HCT116 (cell line): Measurements from ENCODE around the gene NCOR1. TPM values are rescaled to one million over a fixed set of nuclear protein-coding genes. Genes with fewer than 3 reads are reported as not detected.

Source experiments
- ATAC-seq: fragments of 200-7000 bp; cut with Tn5 transposase; 2 replicates; pipeline ENCODE4 v1.9.1; 2020; ENCODE audit warnings: mild to moderate bottlenecking, moderate library complexity
- BruUV-seq: library from RNA; stranded (reverse); fragments of 400-500 nt; replicated peaks from 2 replicates; lab custom pipeline; 2021; lab: Mats Ljungman, UMichigan
- CTCF ChIA-PET: fragments of 300-600 bp; sonication (Branson Sonifier 250); formaldehyde crosslinking; loops from one replicate; lab custom pipeline; 2021; ENCODE audit warnings: antibody characterized with exemption; lab: Charles Lee
- POLR2A ChIA-PET: fragments of 300-600, 350-600 bp; sonication (Branson Sonifier 250); formaldehyde crosslinking; loops from one replicate; lab custom pipeline; 2021; ENCODE audit warnings: antibody characterized with exemption; lab: Charles Lee
- RAD21 ChIA-PET, 2 experiments: fragments of 300-600 bp; sonication (Branson Sonifier 250); formaldehyde crosslinking; loops; one replicate each; lab custom pipeline; 2023; ENCODE audit warnings: low total read pairs in 2 of 2; ENCODE audit not compliant: uncharacterized antibody in 2 of 2, unreplicated experiment in 2 of 2, low non-redundant PET in 1 of 2; lab: Charles Lee
- DNase-seq: peaks from one replicate; pipeline ENCODE4 v3.0.0-alpha.2; 2010; ENCODE audit warnings: low read depth, low spot score
- H2AFZ ChIP-seq: fragments of 200-600 bp; shearing (Covaris generic), sonication (generic); 2 replicates; pipeline ENCODE4 v1.6.1; 2017; ENCODE audit warnings: low read depth, mixed run types, mixed read lengths, antibody characterized with exemption, low read length; ENCODE audit not compliant: poor library complexity, severe bottlenecking
- H3K27ac ChIP-seq: 2 replicates; pipeline ENCODE4 v1.5.1; 2012; ENCODE audit warnings: low read depth, low read length
- H3K27me3 ChIP-seq: fragments of 200-600 bp; sonication (generic); 2 replicates; pipeline ENCODE4 v1.6.1; 2016; ENCODE audit warnings: mixed run types, low read length, mixed read lengths; ENCODE audit not compliant: insufficient read depth
- H3K36me3 ChIP-seq, 2 experiments: fragments of 200-500 bp in 1 of 2; fragments of 200-600 bp in 1 of 2; sonication (Bioruptor generic) in 1 of 2; sonication (generic) in 1 of 2; 2 replicates each; pipeline versions ENCODE4 v1.5.1 to v1.6.1; 2014 to 2016; ENCODE audit warnings: low read length in 2 of 2, inconsistent platforms in 1 of 2, mixed read lengths in 1 of 2, mixed run types in 1 of 2; ENCODE audit not compliant: insufficient read depth in 2 of 2, control insufficient read depth in 1 of 2
- H3K4me1 ChIP-seq, 2 experiments: fragments of 200-600 bp in 1 of 2; sonication (generic) in 1 of 2; 2 replicates each; pipeline versions ENCODE4 v1.5.1 to v1.6.1; 2012 to 2017; ENCODE audit warnings: low read length in 2 of 2, inconsistent platforms in 1 of 2, mild to moderate bottlenecking in 1 of 2, mixed read lengths in 1 of 2, mixed run types in 1 of 2, moderate library complexity in 1 of 2; ENCODE audit not compliant: insufficient read depth in 2 of 2, control insufficient read depth in 1 of 2
- H3K4me2 ChIP-seq: fragments of 200-600 bp; sonication (generic); 2 replicates; pipeline ENCODE4 v1.6.1; 2017; ENCODE audit warnings: mixed run types, low read length, mixed read lengths
- H3K4me3 ChIP-seq, 2 experiments: fragments of 200-600 bp in 1 of 2; sonication (generic) in 1 of 2; replicated peaks in 1 of 2; 2 replicates each; pipeline ENCODE4 v1.5.1; 2011 to 2016; ENCODE audit warnings: low read length in 2 of 2, control low read depth in 1 of 2, low read depth in 1 of 2, mild to moderate bottlenecking in 1 of 2, mixed read lengths in 1 of 2, mixed run types in 1 of 2
- H3K79me2 ChIP-seq: fragments of 200-600 bp; sonication (generic); 2 replicates; pipeline ENCODE4 v1.6.1; 2017; ENCODE audit warnings: mild to moderate bottlenecking, mixed run types, low read length, moderate library complexity, mixed read lengths; ENCODE audit not compliant: insufficient read depth
- H3K9ac ChIP-seq: fragments of 200-600 bp; sonication (generic); 2 replicates; pipeline ENCODE4 v1.6.1; 2016; ENCODE audit warnings: low read length, mixed read lengths
- H3K9me2 ChIP-seq: fragments of 200-600 bp; sonication (generic), shearing (Covaris generic); 2 replicates; pipeline ENCODE4 v1.6.1; 2017; ENCODE audit warnings: mixed run types, mild to moderate bottlenecking, moderate library complexity; ENCODE audit not compliant: insufficient read depth
- H3K9me3 ChIP-seq, 2 experiments: fragments of 200-500 bp in 1 of 2; fragments of 200-600 bp in 1 of 2; sonication (Bioruptor generic) in 1 of 2; sonication (generic) in 1 of 2; 2 replicates each; pipeline ENCODE4 v1.6.1; 2014 to 2017; ENCODE audit warnings: low read length in 2 of 2, mixed read lengths in 2 of 2, inconsistent platforms in 1 of 2, low read depth in 1 of 2, mild to moderate bottlenecking in 1 of 2, mixed run types in 1 of 2, moderate library complexity in 1 of 2; ENCODE audit not compliant: control insufficient read depth in 1 of 2, insufficient read depth in 1 of 2
- H4K20me1 ChIP-seq: fragments of 200-600 bp; sonication (generic), shearing (Covaris generic); 2 replicates; pipeline ENCODE4 v1.6.1; 2017; ENCODE audit warnings: mixed run types, mild to moderate bottlenecking, moderate library complexity; ENCODE audit not compliant: insufficient read depth
- CBX3 ChIP-seq: IDR thresholded peaks from 2 replicates; pipeline ENCODE4 v1.6.1; 2012; ENCODE audit warnings: low read depth
- EGR1 ChIP-seq: IDR thresholded peaks from 2 replicates; pipeline ENCODE4 v1.6.1; 2012; ENCODE audit warnings: low read depth
- EZH2phosphoT487 ChIP-seq: fragments of 200-600 bp; IDR thresholded peaks from 2 replicates; pipeline ENCODE4 v1.6.1; 2018; ENCODE audit warnings: antibody characterized with exemption, borderline replicate concordance
- FOSL1 ChIP-seq: IDR thresholded peaks from 2 replicates; pipeline ENCODE4 v1.6.1; 2012; ENCODE audit warnings: low read depth
- JUND ChIP-seq: IDR thresholded peaks from 2 replicates; pipeline ENCODE4 v1.6.1; 2012
- MAX ChIP-seq: IDR thresholded peaks from 2 replicates; pipeline ENCODE4 v1.6.1; 2012
- POLR2A ChIP-seq: IDR thresholded peaks from 2 replicates; pipeline ENCODE4 v1.7.0; 2011; ENCODE audit warnings: borderline replicate concordance; ENCODE audit not compliant: insufficient read depth, insufficient read length; ENCODE audit errors: extremely low read depth
- RAD21 ChIP-seq: IDR thresholded peaks from 2 replicates; pipeline ENCODE4 v1.6.1; 2012; ENCODE audit warnings: low read depth, mild to moderate bottlenecking
- SP1 ChIP-seq: IDR thresholded peaks from 2 replicates; pipeline ENCODE4 v1.6.1; 2012; ENCODE audit warnings: low read depth
- TCF7L2 ChIP-seq: IDR thresholded peaks from 2 replicates; pipeline ENCODE4 v1.7.0; 2011; ENCODE audit warnings: borderline replicate concordance, inconsistent platforms; ENCODE audit not compliant: insufficient read depth, insufficient read length; ENCODE audit errors: extremely low read depth
- YY1 ChIP-seq: IDR thresholded peaks from 2 replicates; pipeline ENCODE4 v1.6.1; 2011; ENCODE audit warnings: low read length, low read depth, moderate library complexity, mild to moderate bottlenecking; ENCODE audit not compliant: insufficient replicate concordance; ENCODE audit errors: extremely low read depth
- ZBTB33 ChIP-seq: IDR thresholded peaks from 2 replicates; pipeline ENCODE4 v1.6.1; 2011; ENCODE audit warnings: mild to moderate bottlenecking, low read length, moderate library complexity; ENCODE audit not compliant: insufficient replicate concordance; ENCODE audit errors: extremely low read depth
- ZFX ChIP-seq: fragments of 450-650 bp; IDR thresholded peaks from 2 replicates; pipeline ENCODE4 v1.6.1; 2017
- ZNF274 ChIP-seq: fragments of 200-500 bp; sonication (Bioruptor generic); IDR thresholded peaks from 2 replicates; pipeline ENCODE4 v1.6.1; 2014; ENCODE audit warnings: mild to moderate bottlenecking, low read depth, low read length, inconsistent platforms
- intact Hi-C: fragments of 100-400 bp; cut with micrococcal nuclease; formaldehyde crosslinking; loops from 2 replicates; pipeline ENCODE4 v1.10.0; 2022
- total RNA-seq: library from RNA; stranded (reverse); gene quantifications from one replicate; pipeline ENCODE4 v1.2.1, GENCODE V29; 2021; ENCODE audit not compliant: unreplicated experiment
- TF ChIP-seq, protein P1 (sequence below): IDR thresholded peaks from 2 replicates; pipeline ENCODE4 v1.6.1; 2012
- TF ChIP-seq, protein P2 (sequence below), 3 experiments: fragments of 200-600 bp in 1 of 3; sonication (generic) in 1 of 3; IDR thresholded peaks in 2 of 3; conservative IDR thresholded peaks in 1 of 3; 2 replicates each; pipeline ENCODE4 v1.5.1; 2012 to 2017; ENCODE audit warnings: low read depth in 2 of 3, low read length in 2 of 3, antibody characterized with exemption in 1 of 3, borderline replicate concordance in 1 of 3, control low read depth in 1 of 3, mild to moderate bottlenecking in 1 of 3, mixed read lengths in 1 of 3, mixed run types in 1 of 3, moderate library complexity in 1 of 3; ENCODE audit not compliant: insufficient read depth in 1 of 3

Gene NCOR1
- total RNA-seq, 1 experiment from 2014 or later = 43.7 TPM

DNA sequence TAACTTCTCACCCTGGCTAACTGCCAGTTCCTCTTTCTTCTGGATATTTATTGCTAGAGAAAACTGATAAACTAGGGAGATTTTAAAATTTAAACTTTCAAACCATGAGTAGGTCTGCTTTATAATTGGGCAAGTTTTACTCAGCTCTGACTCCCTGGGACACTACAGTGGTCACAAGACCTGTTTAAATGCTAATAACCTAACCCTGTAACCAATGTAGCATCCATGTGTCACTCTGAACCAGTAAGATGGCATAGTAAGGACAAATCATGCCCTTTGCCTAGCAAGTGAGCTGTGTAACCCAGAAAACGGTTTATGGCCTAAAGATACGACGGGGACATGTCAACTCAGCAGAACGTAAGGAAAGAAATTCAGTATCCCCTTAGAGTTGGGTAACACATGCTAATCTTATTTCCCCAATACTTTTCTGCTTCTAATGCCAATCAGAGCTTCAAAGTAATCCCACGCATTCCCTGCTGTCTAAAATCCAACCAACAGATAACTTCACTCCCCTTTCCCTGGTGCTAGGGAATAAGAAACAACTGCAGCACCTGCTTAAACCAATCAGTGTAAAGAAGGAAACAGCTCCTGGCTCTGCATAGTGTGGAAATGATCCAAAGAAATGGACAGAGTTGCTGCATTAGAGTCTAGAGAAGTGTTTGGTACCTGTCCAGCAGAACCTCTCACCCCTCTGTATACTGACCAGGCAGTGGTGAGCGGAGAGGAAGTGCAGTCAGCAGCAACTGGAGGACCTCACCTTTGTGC, 85.7 kb downstream of the NCOR1 start:
- ChIA-PET CTCF (no interaction called here), POLR2A (no interaction called here), RAD21 (no interaction called here)
- H3K4me3 ChIP-seq = no peak overlapping the region
- no TSS peak for BruUV-seq
- intact Hi-C loops = no loop called here
- no peak overlapping the region for H3K27ac ChIP-seq
- ATAC-seq (no peak), DNase-seq (no peak)
- no peak overlapping the region for H3K4me2 ChIP-seq
- TF ChIP-seq ZNF274 = no peak
- no peaks in the 10 kb centered on the region for H4K20me1 ChIP-seq
- H3K79me2 ChIP-seq = peaks cover 5% of the 10 kb centered on the region; the same call in 1 of the 2 replicates
- H3K4me1 ChIP-seq = no peaks in the 10 kb centered on the region
- no peaks in the 10 kb centered on the region for H3K9me2 ChIP-seq
- no peak overlapping the region for H2AFZ ChIP-seq
- H3K27me3 ChIP-seq = no peaks in the 10 kb centered on the region
- no peak overlapping the region for H3K9ac ChIP-seq
- H3K36me3 ChIP-seq = peaks cover 3 to 24% of the 10 kb centered on the region in 2 experiments; a peak in 2 of 4 replicates
- H3K9me3 ChIP-seq = no peaks in the 10 kb centered on the region

DNA sequence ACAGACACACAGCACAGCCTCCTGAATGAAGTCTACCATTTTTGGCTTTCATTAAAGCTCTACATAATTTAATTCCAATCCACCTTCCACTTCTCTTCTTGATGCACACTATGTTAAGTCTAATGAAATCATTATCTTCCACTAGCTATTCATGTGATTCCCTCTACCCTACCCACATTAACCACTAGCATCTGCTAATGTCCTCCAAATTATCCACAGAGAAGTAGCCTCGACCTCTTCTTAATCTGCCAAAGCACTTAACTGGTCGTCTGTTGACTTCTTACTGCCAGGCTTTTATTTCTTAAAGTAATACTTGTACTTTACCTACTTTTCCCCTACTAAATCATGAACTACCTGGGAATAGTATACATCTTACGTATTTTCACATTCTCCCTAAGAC, 91.8 kb downstream of the NCOR1 start:
- Histone ChIP-seq H3K9me2 (no peaks in the 10 kb centered on the region), H3K4me2 (no peak overlapping the region), H3K79me2 (peaks cover 6% of the 10 kb centered on the region; the same call in 1 of the 2 replicates), H3K4me3 (no peak overlapping the region), H3K27me3 (no peaks in the 10 kb centered on the region), H3K36me3 (peaks cover 15 to 23% of the 10 kb centered on the region in 2 experiments; a peak in 3 of 4 replicates), H3K9me3 (no peaks in the 10 kb centered on the region), H3K27ac (no peak overlapping the region), H3K9ac (no peak overlapping the region), H2AFZ (no peak overlapping the region), H4K20me1 (no peaks in the 10 kb centered on the region), H3K4me1 (no peaks in the 10 kb centered on the region)
- no TSS peak for BruUV-seq
- ATAC-seq (no peak), DNase-seq (no peak)
- TF ChIP-seq EZH2phosphoT487 = no peak
- no peak for TF ChIP-seq SP1
- no peak for TF ChIP-seq MAX
- TF ChIP-seq, protein P1, sequence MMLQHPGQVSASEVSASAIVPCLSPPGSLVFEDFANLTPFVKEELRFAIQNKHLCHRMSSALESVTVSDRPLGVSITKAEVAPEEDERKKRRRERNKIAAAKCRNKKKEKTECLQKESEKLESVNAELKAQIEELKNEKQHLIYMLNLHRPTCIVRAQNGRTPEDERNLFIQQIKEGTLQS = no peak
- TF ChIP-seq TCF7L2 = no peak
- no peak for TF ChIP-seq CBX3
- no peak for TF ChIP-seq ZBTB33
- TF ChIP-seq FOSL1 = no peak
- TF ChIP-seq EGR1 = no peak
- no peak for TF ChIP-seq POLR2A
- no peak for TF ChIP-seq ZFX
- no peak for TF ChIP-seq JUND
- TF ChIP-seq, protein P2, sequence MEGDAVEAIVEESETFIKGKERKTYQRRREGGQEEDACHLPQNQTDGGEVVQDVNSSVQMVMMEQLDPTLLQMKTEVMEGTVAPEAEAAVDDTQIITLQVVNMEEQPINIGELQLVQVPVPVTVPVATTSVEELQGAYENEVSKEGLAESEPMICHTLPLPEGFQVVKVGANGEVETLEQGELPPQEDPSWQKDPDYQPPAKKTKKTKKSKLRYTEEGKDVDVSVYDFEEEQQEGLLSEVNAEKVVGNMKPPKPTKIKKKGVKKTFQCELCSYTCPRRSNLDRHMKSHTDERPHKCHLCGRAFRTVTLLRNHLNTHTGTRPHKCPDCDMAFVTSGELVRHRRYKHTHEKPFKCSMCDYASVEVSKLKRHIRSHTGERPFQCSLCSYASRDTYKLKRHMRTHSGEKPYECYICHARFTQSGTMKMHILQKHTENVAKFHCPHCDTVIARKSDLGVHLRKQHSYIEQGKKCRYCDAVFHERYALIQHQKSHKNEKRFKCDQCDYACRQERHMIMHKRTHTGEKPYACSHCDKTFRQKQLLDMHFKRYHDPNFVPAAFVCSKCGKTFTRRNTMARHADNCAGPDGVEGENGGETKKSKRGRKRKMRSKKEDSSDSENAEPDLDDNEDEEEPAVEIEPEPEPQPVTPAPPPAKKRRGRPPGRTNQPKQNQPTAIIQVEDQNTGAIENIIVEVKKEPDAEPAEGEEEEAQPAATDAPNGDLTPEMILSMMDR (IDR thresholded peaks at IDR 0.05 in 2 of 3, conservative IDR thresholded peaks at IDR 0.05 in 1 of 3; ENCODE audit: borderline replicate concordance in 1 of 3, insufficient read depth in 1 of 3, low read depth in 2 of 3, low read length in 2 of 3) = no peak
- TF ChIP-seq YY1 = no peak
- no peak for TF ChIP-seq RAD21
- ChIA-PET CTCF (no interaction called here), POLR2A (no interaction called here), RAD21 (no interaction called here)
- intact Hi-C loops = no loop called here
